GM10266 (cell line): ENCODE data around the gene SMAD5.

Experiments
- DNase-seq: peaks from one replicate; pipeline ENCODE4 v3.0.0; 2012; ENCODE audit errors: extremely low spot score
- TF ChIP-seq, protein P1 (sequence below): IDR thresholded peaks from 2 replicates; pipeline ENCODE4 v1.5.1; 2012; ENCODE audit warnings: mild to moderate bottlenecking, low read depth; ENCODE audit not compliant: control insufficient read depth, insufficient read depth; ENCODE audit errors: missing control alignments

The SMAD5 gene

DNA sequence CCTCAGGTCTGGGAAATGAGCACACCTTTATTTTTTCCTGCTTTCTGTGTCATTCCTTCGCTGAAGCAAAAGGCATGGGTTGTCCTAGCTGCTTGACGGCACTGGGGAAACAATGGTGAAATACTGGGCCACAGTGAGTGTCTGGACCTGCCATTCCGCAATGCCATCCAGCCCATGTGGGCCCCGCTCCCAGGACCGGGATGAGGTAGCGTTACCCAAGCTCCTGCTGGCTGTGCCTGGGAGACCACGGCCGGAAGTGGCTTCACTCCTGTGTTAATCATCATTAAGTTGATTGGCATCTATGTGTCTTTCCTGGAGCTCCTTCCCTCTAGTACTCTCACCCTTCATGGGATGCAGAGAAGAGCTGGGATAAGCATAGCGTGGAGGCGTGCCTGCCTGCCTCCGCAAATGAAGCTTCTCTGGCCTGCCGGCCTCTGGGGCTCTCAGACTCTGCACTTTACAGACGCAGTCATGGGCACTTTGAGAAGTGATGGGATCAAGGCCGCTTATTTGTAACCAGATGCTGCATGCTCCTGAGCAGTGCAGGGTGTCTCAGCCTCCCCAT is 76.8 kb downstream of the SMAD5 start:
- TF ChIP-seq, protein P1, sequence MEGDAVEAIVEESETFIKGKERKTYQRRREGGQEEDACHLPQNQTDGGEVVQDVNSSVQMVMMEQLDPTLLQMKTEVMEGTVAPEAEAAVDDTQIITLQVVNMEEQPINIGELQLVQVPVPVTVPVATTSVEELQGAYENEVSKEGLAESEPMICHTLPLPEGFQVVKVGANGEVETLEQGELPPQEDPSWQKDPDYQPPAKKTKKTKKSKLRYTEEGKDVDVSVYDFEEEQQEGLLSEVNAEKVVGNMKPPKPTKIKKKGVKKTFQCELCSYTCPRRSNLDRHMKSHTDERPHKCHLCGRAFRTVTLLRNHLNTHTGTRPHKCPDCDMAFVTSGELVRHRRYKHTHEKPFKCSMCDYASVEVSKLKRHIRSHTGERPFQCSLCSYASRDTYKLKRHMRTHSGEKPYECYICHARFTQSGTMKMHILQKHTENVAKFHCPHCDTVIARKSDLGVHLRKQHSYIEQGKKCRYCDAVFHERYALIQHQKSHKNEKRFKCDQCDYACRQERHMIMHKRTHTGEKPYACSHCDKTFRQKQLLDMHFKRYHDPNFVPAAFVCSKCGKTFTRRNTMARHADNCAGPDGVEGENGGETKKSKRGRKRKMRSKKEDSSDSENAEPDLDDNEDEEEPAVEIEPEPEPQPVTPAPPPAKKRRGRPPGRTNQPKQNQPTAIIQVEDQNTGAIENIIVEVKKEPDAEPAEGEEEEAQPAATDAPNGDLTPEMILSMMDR: no peak
- DNase-seq: no peak

DNA sequence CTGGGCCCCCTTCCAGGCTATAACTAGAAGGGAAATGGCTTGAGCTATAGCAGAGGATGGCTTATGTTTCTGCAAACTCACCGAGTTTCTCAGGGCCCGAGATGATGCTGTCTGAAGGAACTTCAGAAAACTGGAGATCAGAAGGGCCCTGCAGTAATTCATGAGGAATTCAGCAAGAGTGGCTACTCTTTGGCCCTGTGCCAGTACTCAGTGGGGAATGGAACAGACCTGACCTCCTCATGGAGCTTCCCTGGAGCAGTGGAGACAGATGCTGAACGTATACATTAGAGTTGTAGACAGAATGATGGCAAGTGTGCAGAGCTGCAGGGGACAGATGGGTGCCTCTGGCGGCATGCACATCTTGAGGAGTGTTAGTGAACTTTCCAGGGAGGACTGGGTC is 77.6 kb downstream of the SMAD5 start:
- DNase-seq: no peak
- TF ChIP-seq, protein P1: no peak

DNA sequence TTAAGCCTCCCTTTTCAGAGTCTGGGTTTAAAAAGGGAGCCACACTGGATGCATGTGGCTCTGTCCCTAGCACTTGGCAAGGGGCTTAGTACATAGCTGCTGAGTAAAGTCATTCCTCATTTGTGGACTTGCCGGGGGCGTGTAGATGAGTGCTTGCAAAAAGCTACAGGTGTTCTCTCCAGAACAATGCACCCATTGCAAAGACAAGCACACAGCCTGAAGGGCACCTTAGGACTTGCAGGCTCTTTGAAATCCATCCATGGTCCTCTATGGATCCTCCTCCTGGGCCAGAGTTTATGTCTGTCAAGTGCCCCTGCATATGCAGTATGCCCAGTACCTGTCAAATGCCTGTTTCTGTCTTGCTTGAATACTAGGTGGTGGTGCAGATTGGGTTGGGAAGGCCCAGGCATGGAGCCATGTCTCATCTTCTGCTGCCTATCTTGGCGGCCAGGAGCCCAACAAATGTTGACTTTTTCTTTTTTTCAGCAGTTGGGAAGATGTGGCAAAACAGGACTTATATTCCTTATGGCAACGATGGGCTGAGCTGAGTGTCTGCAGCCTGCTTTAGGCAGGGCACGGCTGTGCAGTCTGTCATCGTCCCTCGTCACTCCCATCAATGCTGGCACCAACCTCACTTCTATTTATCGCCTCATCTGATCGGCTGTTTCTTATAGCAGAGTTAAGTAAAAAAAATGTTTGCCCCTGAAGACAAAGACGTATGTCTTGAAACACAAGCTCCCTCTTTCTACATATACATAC is 78.8 kb downstream of the SMAD5 start:
- TF ChIP-seq, protein P1: no peak
- DNase-seq: no peak

DNA sequence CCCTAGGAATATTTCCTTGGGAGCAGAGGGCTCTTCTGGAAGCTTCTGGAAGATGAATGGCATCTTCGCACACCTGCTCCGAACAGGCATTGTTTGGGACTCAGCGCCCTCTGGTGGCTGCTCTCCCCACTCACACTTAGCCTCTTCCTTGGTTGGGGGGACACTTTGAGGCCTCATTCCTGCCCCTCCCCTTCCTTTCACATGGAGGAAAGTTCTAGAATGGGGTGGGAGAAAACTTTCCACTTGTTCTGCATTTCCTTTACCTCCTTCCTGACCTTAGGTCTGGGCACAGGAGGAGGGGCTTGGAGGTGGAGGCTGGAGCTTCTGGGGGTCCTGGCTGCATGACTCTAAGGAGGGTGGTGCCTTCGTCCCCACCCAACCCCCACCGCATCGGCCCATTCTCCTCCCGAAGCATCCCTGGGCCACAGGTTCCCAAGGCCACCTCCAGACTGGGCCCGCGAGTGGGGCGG is 79.6 kb downstream of the SMAD5 start:
- TF ChIP-seq, protein P1: peak; percentile 86
- DNase-seq: peak; percentile 64

DNA sequence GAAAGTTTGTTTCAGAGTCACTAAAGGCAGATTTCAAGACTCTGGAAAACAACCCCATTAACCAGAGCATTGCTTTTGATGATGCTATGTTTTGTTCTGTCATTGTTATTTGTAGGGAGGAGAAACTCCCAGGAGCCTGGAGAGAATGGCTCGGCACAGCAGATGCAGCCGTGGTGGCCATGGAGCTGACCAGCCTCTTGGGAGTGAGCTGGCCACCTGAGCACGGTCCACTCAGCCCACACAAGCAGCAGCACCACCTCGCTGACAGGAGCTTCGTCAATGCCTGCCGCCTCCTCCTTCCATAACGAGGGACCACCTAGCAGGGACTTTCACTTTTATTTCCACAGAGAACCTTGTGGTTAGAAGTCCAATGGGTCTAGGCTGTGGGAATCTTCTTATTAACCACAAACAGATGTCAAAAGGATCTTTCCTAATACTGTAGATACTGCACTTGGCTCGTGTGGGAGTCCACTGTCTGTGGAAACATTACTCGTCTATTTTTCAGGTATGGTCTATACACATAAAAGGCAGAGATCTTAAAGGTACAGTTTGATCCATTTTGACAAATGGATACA is 81.4 kb downstream of the SMAD5 start:
- no peak for DNase-seq
- TF ChIP-seq, protein P1: no peak

DNA sequence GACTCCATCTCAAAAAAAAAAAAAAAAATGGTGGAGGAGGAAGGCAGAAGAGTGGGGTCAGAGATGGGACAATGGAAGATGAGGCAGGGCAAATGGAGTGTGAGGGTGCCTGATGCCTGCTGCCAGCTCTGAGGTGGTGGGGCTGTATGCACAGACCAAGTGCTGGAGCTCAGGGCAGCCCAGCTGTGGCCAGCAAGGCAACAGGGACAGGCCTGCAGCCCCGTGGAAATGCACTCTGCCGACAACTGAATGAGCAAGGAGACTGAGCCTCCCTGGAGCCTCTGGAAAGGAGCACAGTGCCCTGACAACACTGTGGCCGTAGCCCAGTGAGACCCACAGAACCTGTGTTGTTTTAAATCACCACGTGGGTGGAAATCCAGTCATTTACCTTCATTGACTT is 83.2 kb downstream of the SMAD5 start:
- DNase-seq: no peak
- TF ChIP-seq, protein P1: no peak

DNA sequence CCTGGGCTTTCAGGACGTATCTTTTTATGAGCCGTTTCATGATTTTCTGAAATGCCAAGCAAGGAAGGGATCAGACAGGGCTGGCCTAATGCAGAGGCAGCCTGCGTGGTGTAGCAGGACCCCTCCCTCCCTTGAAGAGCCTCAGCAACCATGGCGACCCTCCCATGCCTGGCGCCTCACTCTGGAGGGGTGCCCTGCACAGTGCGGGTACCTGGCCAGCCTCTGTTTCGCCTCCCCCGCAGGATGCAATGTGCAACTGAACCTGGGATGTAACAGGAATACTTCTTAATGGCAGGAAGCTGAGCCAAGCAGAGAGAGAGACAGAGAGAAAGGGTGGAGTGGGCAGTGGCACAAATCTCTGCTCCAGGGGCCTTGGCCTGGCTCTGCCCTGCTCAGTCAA is 83.6 kb downstream of the SMAD5 start:
- DNase-seq: no peak
- TF ChIP-seq, protein P1: no peak
